ENCODE measurements around the gene MLH3.
"Not testable (repeated sequence)": the region's sequence is repeated elsewhere in the genome, so short reads cannot be mapped to it uniquely, and the experiment has no call there.

The MLH3 gene

DNA sequence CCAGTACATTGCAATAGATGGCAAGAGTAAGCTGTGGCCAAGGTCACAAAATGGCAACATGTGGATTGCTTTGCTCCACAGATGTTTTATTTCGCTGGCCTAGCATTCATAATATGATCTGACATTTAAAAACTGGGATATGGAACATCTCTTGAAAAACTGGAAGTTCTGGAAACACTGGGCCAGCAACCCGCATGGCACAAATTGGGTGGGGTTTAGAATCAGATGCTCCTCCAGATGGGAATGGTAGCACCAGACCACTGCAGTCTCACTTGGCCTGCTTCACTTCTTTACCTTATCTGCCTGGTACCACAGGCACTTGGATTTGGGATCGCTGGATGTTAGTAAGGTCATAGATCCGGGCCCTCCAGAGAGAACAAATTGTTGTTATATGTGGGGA is 28.3 kb upstream of the MLH3 start:
- H3K4me3 ChIP-seq (ENCODE audit: low read depth, low read length): no peak overlapping the region
- TF ChIP-seq, protein P1, sequence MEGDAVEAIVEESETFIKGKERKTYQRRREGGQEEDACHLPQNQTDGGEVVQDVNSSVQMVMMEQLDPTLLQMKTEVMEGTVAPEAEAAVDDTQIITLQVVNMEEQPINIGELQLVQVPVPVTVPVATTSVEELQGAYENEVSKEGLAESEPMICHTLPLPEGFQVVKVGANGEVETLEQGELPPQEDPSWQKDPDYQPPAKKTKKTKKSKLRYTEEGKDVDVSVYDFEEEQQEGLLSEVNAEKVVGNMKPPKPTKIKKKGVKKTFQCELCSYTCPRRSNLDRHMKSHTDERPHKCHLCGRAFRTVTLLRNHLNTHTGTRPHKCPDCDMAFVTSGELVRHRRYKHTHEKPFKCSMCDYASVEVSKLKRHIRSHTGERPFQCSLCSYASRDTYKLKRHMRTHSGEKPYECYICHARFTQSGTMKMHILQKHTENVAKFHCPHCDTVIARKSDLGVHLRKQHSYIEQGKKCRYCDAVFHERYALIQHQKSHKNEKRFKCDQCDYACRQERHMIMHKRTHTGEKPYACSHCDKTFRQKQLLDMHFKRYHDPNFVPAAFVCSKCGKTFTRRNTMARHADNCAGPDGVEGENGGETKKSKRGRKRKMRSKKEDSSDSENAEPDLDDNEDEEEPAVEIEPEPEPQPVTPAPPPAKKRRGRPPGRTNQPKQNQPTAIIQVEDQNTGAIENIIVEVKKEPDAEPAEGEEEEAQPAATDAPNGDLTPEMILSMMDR (IDR thresholded peaks at IDR 0.05; ENCODE audit: low read depth, low read length): no peak

DNA sequence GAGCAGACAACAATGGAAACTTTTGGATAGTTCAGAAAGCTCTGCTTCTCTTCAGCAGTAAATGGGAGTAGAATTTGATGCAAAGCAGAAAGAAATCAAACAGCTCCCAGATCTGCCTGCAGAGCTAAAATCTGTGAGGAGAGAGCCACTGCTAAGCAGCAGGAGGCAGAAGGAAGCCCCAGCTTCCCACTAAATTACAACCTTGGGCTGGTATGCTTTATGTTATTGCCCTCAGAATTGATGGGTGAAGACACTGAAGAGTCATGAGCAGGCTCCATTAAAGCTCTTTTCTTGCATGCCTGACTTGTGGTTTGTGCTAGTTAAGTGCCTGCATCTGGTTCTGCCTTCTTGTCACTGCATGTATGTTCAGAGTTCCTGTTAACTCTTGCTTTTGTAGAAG is 26.5 kb upstream of the MLH3 start:
- TF ChIP-seq, protein P1 (IDR thresholded peaks at IDR 0.05; ENCODE audit: low read depth, low read length): no peak
- H3K4me3 ChIP-seq (ENCODE audit: low read depth, low read length): no peak overlapping the region

DNA sequence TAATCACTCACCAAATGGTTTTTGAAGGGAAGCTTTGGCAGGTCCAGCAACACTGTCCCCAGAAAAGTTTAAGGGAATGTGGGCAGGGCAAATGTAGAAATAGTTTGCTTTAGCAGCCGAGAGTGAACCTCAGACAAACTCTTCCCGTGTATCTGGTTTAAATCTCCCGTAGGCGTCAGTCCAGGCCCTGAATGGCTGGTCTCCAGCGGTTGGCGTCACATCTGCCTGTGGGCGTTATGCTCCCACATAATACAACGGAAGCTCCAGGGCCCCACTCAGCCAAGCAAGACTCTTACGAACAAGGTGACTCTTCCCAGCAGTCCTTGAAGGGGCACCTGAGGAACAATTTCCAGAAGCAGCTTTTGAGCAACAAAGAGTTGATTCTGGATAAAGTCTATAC is 19.1 kb upstream of the MLH3 start:
- TF ChIP-seq, protein P1 (IDR thresholded peaks at IDR 0.05; ENCODE audit: low read depth, low read length): no peak
- H3K4me3 ChIP-seq (ENCODE audit: low read depth, low read length): no peak overlapping the region

- peak overlapping the region; percentile 64 for H3K4me3 ChIP-seq (ENCODE audit: low read depth, low read length)
Observed at GRCh38 chr14:75069811-75070145, 18.5 kb upstream of the MLH3 start.

GRCh38 chr14:75069121-75069810 is 18.0 kb upstream of the MLH3 start, which contains the start of gene ZC2HC1C:
Gene ZC2HC1C (plus strand): TSS chr14:75069641. CDS start chr14:75070574, 933 bp downstream.
- TF ChIP-seq, protein P1 (IDR thresholded peaks at IDR 0.05; ENCODE audit: low read depth, low read length): no peak
- peak within 1 kb of the TSS; percentile 64 for H3K4me3 ChIP-seq (ENCODE audit: low read depth, low read length)

More at GRCh38 chr14:75069811-75070145, 18.5 kb upstream of the MLH3 start:
- TF ChIP-seq, protein P1 (IDR thresholded peaks at IDR 0.05; ENCODE audit: low read depth, low read length): no peak

DNA sequence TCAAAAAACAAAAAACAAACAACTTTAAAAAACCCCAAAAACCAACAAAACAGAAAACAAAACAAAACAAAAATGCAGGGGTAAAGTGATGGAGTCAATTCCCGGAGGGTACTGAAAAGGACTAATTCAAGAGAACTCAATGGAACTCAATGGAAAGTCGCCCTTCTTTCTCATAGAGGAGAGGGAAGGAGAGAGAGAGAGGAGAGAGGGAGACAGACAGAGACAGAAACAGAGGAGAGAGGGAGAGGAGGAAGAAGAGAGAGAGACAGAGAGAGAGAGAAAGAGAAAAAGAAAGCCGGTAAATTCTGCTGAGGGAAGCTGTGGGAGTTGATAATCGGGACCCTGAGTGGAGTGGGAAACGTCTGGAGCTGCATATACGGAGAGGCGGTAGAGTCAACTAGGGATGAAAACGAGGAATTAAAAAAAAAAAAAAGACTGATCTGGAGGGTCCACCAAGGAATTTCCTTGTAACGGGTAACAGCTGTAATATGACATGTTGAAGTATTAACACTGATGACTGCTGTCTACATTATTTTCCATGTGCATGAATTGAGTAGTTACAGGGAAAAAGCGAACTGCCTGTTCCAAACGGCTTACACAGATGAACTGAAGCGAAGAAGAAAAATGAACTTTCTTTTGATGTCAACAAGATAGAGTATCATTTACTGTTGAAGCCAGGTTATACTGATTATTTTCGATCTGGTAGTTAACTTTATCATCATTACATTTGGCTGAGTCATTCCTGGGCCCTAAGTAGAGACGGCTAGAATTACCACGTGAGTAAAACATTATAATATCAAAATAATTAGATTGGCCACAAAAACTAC is 17.2 kb upstream of the MLH3 start:
- TF ChIP-seq, protein P1 (IDR thresholded peaks at IDR 0.05; ENCODE audit: low read depth, low read length): no peak
- H3K4me3 ChIP-seq (ENCODE audit: low read depth, low read length): peak overlapping the region; percentile 64

DNA sequence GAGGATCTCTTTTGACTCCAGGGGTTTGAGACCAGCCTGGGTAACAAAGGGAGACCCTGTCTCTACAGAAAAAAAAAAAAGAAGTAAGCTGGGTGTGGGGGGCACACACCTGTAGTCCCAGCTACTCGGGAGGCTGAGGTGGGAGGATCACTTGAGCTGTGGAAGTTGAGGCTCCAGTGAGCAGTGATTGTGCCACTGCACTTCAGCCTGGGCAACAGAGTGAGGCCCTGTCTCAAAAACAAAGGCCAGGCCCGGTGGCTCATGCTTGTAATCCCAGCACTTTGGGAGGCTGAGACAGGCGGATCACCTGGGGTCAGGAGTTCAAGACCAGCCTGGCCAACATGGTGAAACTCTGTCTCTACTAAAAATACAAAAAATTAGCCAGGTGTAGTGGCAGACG is 16.5 kb upstream of the MLH3 start:
- H3K4me3 ChIP-seq (ENCODE audit: low read depth, low read length): not testable (repeated sequence)

All from WI38 (cell line).